Measurements from ENCODE around the gene KCP. TPM values are rescaled to one million over a fixed set of nuclear protein-coding genes. Genes with fewer than 3 reads are reported as not detected.

KCP gene
- total RNA-seq, 1 experiment from 2014 or later = 0.50 TPM

GRCh38 chr7:128879461-128879938 is 31.0 kb downstream of the KCP start:
- intact Hi-C loops (cut with micrococcal nuclease; ENCODE audit: unreplicated experiment) = no loop called here
- H3K36me3 ChIP-seq (ENCODE audit: control insufficient read depth, insufficient read depth, low read length) = no peaks in the 10 kb centered on the region
- TF ChIP-seq, protein P1, sequence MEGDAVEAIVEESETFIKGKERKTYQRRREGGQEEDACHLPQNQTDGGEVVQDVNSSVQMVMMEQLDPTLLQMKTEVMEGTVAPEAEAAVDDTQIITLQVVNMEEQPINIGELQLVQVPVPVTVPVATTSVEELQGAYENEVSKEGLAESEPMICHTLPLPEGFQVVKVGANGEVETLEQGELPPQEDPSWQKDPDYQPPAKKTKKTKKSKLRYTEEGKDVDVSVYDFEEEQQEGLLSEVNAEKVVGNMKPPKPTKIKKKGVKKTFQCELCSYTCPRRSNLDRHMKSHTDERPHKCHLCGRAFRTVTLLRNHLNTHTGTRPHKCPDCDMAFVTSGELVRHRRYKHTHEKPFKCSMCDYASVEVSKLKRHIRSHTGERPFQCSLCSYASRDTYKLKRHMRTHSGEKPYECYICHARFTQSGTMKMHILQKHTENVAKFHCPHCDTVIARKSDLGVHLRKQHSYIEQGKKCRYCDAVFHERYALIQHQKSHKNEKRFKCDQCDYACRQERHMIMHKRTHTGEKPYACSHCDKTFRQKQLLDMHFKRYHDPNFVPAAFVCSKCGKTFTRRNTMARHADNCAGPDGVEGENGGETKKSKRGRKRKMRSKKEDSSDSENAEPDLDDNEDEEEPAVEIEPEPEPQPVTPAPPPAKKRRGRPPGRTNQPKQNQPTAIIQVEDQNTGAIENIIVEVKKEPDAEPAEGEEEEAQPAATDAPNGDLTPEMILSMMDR (IDR thresholded peaks at IDR 0.05; ENCODE audit: insufficient read depth in 1 of 2, low read depth in 1 of 2, low read length in 1 of 2, severe bottlenecking in 1 of 2, unreplicated experiment in 1 of 2) = no peak
- ChIA-PET POLR2A (interaction anchor here (1.0 kb wide), 1 partner anchor 16 kb away, joined by 3 read pairs; the partner anchor contains the start of gene ATP6V1F), CTCF (interaction anchor here (0.7 to 3.3 kb wide), 7 partner anchors 9 to 405 kb away, joined by 3 to 33 read pairs (median 4); partner anchors contain the start of gene ATP6V1F)
- H3K4me3 ChIP-seq (ENCODE audit: low read depth, low read length) = no peak overlapping the region
- peaks cover 14% of the 10 kb centered on the region for H3K4me1 ChIP-seq
- H3K36me3 Mint-ChIP-seq (ENCODE audit: insufficient read depth, unreplicated experiment) = no peaks in the 10 kb centered on the region
- H3K27ac Mint-ChIP-seq (ENCODE audit: unreplicated experiment) = no peak overlapping the region
- no peak overlapping the region for H3K4me3 Mint-ChIP-seq (ENCODE audit: unreplicated experiment)
- H3K9me3 Mint-ChIP-seq (ENCODE audit: unreplicated experiment) = no peaks in the 10 kb centered on the region
- no peaks in the 10 kb centered on the region for H3K27me3 Mint-ChIP-seq (ENCODE audit: insufficient read depth, unreplicated experiment)
- no peak for DNase-seq
- BruUV-seq (replicated peaks) = no TSS peak
- H3K27me3 ChIP-seq (replicated peaks; ENCODE audit: control insufficient read depth, insufficient read depth, low read length) = no peaks in the 10 kb centered on the region
- no peaks in the 10 kb centered on the region for H3K4me1 Mint-ChIP-seq (ENCODE audit: low read depth, unreplicated experiment)
- no peaks in the 10 kb centered on the region for H3K9me3 ChIP-seq

DNA sequence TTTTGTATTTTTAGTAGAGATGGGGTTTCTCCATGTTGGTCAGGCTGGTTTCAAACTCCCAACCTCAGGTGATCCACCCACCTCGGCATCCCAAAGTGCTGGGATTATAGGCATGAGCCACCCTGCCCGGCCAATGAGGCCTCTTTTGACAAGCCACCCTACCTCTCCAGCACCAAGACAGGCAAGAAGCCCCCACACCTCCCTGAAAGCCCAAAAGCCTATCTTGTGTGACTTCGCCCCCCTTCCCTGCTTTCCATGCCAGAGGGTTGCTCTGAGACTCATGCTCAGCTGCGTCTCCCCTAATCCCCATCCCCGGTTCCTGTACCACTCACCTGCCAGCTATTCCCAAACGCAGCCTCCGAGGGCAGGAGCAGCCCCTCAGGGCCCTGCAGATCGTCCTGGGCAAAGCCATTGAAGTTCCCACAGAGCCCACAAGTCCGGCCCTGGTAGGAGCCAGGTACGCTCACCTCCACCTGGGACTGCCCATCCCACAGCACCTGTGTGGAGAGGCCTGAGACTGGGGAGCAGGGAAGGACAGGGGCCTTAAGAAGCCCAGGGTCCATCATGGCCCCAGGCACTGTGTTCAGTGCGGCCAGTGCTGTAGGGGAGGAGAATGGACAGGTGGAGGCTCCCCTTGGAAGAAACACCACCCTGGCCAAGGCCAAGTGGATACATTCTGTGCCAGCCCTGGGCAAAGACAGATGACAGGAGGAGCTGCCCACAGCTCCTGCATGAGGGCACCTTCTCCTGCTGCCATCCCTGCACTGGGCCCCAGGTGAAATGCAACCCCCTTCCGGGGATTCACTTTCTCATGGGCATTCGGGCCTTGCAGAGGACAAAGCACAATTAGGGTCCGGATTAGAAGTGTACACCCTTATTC is 32.0 kb downstream of the KCP start:
- Mint-ChIP-seq H3K27ac (ENCODE audit: unreplicated experiment) (no peak overlapping the region), H3K27me3 (ENCODE audit: insufficient read depth, unreplicated experiment) (no peaks in the 10 kb centered on the region), H3K36me3 (ENCODE audit: insufficient read depth, unreplicated experiment) (no peaks in the 10 kb centered on the region), H3K9me3 (ENCODE audit: unreplicated experiment) (no peaks in the 10 kb centered on the region), H3K4me1 (ENCODE audit: low read depth, unreplicated experiment) (no peaks in the 10 kb centered on the region), H3K4me3 (ENCODE audit: unreplicated experiment) (no peak overlapping the region)
- Histone ChIP-seq H3K9me3 (no peaks in the 10 kb centered on the region), H3K27me3 (replicated peaks; ENCODE audit: control insufficient read depth, insufficient read depth, low read length) (no peaks in the 10 kb centered on the region), H3K4me3 (ENCODE audit: low read depth, low read length) (no peak overlapping the region), H3K4me1 (0 out of 2 replicates have a peak, but pooled peaks cover 4% of the 10 kb centered on the region), H3K36me3 (ENCODE audit: control insufficient read depth, insufficient read depth, low read length) (no peaks in the 10 kb centered on the region)
- ChIA-PET POLR2A (no interaction called here), CTCF (interaction anchor here (0.7 to 3.3 kb wide), 4 partner anchors 16 to 270 kb away, joined by 7 to 33 read pairs (median 10); partner anchors contain the start of gene ATP6V1F)
- BruUV-seq (replicated peaks) = no TSS peak
- TF ChIP-seq, protein P1 (IDR thresholded peaks at IDR 0.05; ENCODE audit: insufficient read depth in 1 of 2, low read depth in 1 of 2, low read length in 1 of 2, severe bottlenecking in 1 of 2, unreplicated experiment in 1 of 2) = no peak
- no peak for DNase-seq
- intact Hi-C loops (cut with micrococcal nuclease; ENCODE audit: unreplicated experiment) = no loop called here

GRCh38 chr7:128877756-128878120 is 32.8 kb downstream of the KCP start:
- Mint-ChIP-seq H3K27ac (ENCODE audit: unreplicated experiment) (no peak overlapping the region), H3K4me1 (ENCODE audit: low read depth, unreplicated experiment) (no peaks in the 10 kb centered on the region), H3K4me3 (ENCODE audit: unreplicated experiment) (no peak overlapping the region), H3K9me3 (ENCODE audit: unreplicated experiment) (no peaks in the 10 kb centered on the region), H3K27me3 (ENCODE audit: insufficient read depth, unreplicated experiment) (no peaks in the 10 kb centered on the region), H3K36me3 (ENCODE audit: insufficient read depth, unreplicated experiment) (no peaks in the 10 kb centered on the region)
- ChIA-PET CTCF (interaction anchor here (0.7 kb wide), 1 partner anchor 196 kb away, joined by 7 read pairs; no protein-coding TSS in a partner anchor), POLR2A (no interaction called here)
- Histone ChIP-seq H3K4me3 (ENCODE audit: low read depth, low read length) (no peak overlapping the region), H3K27me3 (replicated peaks; ENCODE audit: control insufficient read depth, insufficient read depth, low read length) (no peaks in the 10 kb centered on the region), H3K9me3 (no peaks in the 10 kb centered on the region), H3K4me1 (0 out of 2 replicates have a peak, but pooled peaks cover 4% of the 10 kb centered on the region), H3K36me3 (ENCODE audit: control insufficient read depth, insufficient read depth, low read length) (no peaks in the 10 kb centered on the region)
- no peak for DNase-seq
- no TSS peak for BruUV-seq (replicated peaks)
- intact Hi-C loops (cut with micrococcal nuclease; ENCODE audit: unreplicated experiment) = no loop called here
- TF ChIP-seq, protein P1 (IDR thresholded peaks at IDR 0.05; ENCODE audit: insufficient read depth in 1 of 2, low read depth in 1 of 2, low read length in 1 of 2, severe bottlenecking in 1 of 2, unreplicated experiment in 1 of 2) = no peak

Data from Caco-2 (cell line).